Activated naive CD8-positive, alpha-beta T cell treated with anti-CD3 and anti-CD28 coated beads, Interleukin-2, amount 50 U/mL, for 16 hours (primary cell): ENCODE results near the gene NACC1.

Experiments used
- DNase-seq: peaks from one replicate; pipeline ENCODE4 v3.0.0-alpha.2; 2020; ENCODE audit warnings: low read depth, low spot score

The NACC1 gene

DNA sequence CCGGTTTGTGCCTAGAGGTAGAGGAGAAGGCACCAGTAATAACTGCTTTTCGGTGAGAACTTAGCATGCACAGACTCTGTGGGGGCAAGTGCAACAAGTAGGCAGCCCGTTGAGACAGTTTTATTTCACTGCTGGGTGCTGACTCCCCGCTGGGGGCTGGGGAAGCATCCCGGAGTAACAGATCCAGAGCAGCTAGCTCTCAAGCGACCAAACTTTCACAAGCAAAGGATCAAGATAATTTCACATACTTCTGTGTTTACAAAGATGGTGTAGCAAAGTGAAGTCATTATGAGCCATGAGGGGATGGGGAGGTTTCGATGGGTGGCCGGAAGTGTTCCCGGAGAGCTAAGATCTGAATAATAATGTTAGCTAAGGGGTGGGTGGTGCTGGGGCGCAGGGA lies 2.8 kb downstream of the NACC1 start:
- DNase-seq = no peak

DNA sequence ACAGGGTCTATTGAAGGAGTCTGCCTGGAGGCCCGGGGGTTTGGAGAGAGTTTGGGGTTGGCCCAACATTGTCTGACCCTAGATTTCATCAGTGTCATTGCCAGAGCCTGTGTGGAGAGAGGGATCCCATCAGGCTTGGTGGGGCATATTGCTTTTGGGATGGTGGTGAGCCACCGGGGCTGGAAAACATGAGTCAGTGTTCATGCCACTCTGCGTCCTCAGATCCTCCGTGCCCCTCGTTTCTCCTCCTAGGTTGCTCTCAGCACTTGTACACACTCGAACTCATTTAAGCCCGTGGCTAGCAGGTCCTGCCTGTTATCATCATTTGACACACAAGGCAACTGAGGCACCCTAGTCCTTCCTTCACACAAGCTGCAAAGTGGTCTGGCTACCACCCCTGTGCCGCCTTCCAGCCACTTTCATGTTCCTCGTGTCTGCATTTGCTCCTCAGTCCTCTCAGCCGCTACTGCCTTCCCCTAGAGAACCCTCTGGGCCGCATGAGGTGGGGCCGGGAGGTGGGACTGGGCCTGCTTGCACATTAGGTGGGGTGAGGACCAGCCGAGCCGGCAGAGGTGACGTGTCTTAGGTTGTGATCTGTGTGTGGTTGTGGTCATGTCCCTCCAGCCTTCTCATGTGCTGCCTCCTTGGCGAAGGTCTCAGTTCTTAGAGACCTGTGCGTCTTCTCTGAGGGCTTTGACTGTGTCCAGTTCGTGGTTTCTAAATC lies 3.6 kb downstream of the NACC1 start:
- DNase-seq = no peak

DNA sequence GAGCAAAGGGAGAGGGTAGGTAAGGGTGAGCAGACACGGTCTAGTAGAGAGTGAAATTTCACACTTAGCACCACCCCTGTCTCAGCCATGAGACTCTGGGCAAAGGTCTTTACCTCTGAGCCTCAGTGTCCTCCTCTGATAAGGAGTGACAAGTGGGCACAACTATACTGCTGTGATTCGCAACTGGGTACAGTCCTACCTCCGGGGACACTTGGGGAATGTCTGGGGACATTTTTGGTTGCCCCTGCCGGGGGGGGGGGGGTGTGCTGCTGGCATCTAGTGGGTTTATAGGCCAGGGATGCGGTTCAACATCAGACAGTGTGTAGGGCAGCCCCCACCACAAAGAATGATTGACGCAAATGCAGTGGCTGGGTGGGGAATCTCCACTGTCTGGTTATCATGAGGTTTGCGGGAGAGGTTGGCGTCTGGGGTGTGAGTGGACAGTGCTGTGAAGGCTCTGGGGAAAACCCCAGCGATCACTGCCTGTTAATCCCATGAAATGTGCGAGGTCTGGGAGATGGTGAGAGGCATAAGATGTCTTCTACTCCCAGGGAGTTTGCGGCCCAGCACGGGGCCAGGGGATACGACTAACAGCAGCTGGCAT lies 4.3 kb downstream of the NACC1 start:
- no peak for DNase-seq

DNA sequence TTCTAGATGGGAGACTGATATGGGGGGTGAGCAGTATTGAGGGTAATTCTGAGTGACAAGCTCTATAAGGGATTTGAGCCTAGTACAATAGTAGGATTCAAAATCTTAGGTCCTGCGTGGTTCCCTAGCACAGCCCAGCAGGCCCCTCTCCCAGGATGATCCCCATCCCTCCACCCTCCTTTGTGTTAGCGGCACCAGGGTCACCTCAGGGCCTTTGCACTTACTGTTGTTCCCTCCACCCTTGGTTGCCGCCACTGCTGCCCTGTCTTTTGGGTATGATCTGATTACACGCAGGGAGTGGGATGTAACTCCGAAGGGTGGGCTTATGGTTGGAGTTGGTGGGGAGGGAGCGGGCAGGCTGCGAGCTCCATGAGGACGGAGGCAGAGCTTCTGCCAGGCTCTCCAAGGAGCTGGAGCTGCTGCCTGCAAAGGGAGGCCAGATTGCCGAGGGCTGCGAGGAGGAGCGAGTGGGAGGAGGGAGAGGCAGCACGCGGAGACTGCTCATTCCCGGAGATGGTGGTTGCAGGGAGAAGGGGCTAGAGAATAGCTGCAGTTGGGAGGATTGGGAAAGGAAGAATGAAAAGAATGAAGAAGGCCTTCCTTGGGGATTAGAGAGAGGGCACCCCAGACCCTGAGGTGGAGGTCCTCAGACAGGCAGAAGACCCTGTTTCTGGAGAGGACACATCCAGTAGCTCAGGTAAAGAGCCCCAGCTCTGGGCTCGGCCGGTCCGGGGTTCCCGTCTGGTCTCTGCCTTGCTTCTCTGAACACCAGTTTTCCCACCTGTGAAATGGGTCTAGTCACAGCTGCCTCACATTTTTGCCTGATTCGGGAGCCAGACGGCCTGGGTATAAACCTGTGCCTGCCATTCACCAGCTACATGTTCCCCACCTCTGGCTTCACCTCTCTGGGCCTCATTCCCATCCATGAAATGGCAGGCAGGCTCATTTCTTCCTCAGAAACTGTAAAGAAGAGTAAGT lies 5.2 kb downstream of the NACC1 start:
- DNase-seq = no peak

DNA sequence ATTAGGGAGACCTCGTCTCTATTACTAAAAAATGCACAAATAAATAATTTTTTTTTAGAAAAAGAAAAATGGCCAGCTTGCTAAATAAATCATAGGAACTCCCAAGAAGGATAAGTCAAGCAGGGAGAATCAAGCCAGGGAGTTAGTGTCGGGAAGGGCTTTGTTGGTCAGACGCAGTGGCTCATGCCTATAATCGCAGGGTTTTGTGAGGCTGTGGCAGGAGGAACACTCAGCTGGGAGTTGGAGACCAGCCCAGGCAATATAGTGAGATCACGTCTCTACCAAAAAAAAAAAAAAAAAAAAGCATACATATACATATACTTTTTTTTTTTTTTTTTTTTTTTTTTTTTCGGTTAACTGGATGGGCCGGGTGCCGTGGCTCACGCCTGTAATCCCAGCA lies 9.0 kb downstream of the NACC1 start:
- no peak for DNase-seq

DNA sequence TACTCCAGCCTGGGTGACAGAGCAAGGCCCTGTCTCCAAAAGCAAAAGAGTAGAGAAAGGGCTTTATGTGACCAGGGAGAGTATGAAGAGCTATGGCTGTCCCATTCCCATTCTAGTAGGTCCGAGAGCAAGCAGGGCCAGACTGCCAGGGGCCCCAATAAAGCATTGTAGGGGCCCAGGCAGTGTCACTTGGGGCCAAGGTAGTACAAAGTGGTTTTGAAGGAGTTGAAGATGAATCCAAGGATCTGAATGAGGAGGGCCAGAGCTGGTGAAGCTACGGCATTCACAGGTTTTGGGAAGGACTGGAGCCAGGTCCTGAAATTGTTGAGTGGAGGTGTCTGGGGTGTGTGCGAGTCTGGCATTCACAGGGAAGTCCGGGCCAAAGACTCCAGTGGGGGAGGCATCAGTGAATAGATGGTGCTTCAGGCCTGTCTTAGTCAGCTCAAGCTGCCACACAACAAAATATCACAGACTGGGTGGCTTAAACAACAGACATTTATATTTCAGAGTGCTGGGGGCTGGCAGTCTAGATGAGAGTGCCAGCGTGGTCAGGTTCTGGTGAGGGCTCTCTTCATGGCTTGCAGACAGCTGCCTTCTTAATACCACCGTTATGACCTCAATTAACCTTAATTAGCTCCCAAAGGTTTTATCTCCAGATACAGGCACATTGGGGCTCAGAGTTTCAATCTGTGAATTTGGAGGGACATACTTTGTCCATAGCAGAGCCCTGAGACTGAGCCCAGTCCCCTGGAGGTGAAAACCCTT lies 9.9 kb downstream of the NACC1 start:
- no peak for DNase-seq

DNA sequence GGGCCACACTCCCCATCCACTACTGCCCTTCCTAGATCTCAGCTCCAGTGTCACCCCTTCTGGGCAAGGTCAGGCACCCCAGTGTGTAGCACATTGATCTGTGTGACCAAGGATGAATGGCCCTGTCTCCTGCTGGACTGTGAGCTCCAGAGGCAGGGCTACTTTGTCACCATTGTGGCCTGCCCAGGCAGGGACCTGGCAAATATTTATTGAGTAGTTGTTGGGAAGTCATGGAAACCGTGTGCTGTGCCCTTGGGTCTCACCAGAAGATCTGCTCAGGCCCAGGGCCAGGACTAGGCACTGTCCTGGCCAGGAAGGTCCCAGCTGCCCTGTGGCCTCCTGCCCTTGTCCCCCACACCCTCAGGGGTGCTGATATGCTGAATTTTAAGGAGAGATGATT lies 10.5 kb downstream of the NACC1 start:
- DNase-seq = no peak

DNA sequence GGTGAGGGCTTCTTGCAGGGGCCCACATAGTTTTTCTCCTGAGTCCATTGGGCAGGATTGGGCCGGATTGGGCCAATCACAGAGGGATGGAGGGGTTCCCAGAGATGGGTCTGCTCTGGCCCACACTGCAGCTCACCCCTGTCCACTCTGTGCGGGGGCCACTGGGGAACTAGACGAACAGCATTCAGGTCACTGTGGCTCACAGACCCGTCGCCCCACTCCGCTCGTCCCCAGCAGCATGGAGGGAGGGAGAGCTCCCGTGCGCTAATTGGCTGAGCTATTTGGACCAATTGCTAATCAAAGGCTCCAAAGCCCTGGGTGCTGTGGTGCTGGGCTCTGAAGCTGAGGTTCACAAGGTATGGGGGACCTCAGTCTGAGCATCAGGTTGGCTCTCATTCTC lies 11.3 kb downstream of the NACC1 start:
- DNase-seq = no peak

DNA sequence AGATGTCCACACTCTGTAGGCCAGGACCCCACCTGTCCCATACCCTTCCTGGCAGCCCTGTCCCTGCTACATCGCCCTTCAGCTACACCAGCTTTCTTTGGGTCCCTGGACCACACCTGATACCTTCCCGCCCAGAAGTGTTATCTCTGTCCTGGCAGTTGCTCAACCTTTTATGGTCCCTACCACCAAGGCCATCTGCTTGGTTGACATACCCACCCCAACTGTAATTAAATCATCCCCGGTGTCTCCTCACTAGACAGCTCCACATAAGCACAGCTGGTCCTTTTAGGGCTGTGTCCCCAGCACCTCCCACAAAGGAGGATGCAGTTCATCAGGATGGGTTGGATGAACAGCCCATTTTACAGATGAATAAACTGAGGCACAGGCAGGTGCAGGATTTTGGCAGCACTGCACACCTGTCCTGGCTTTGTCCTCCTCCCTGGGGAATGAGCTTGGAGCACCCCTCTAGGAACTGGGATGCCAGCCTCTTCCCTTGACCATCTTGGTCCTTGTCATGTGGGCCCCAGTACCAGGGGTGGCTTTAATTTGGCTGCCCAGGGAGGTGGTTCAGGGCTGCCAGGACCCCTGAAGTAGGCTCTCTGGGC lies 12.9 kb downstream of the NACC1 start:
- no peak for DNase-seq

DNA sequence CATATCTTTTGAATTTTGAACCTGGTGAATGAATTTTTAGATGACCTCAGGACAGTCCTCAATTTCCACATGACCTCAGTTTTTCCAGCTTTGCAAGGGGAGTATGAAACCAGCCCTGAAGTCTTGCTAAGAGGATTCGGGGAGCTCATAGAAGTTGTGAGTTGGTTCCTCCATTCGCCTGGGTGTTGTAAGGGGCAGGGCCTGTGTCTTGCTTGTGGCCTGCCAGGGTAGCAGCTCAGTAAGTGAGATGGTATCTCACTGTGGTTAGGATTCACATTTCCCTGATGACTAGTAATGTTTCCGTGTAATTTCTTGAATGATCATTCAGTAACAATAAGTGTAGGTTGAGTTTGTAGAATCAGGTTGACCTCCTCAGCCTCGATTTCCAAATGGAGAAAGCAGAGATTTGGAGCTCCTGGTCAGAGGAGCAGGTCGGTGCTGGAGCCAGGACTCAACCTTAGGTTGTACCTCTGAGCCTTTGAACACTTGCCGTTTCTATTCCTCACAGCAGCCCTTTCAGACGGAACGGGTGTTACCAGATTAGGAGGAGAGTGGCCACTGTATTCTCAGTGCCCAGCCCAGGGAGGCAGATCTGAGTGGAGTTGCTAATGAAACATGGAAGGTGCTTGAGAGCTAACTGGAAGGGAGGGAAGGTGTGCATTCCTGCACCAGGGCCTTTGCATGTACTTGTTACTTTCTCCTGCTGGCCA lies 14.6 kb downstream of the NACC1 start:
- DNase-seq = no peak

DNA sequence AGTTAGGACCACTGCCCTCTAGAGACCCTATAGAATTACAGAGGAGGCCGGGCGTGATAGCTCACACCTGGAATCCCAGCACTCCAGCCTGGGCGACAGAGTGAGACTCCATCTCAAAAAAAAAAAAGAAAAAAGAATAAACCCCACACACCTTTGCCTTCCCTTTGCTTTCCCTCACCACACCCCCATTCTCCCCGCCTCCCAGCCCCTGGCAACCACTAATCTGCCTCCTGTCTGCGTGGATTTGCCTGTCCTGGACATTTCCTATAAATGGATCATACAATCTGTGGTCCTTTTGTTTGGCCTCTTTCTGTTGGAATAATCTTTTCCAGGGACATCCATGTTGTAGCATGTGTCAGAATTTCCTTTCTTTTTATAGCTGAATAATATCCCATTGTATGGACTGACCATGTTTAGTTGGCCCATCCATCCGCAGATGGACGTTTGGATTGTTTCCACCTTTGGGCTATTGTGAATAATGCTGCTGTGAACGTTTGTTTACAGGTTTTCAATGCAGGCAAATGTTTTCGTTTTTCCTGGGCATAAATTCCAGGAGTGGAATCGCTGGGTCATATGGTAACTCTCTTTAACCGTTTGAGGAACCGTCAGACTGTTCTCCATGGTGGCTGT lies 15.3 kb downstream of the NACC1 start:
- DNase-seq = no peak

DNA sequence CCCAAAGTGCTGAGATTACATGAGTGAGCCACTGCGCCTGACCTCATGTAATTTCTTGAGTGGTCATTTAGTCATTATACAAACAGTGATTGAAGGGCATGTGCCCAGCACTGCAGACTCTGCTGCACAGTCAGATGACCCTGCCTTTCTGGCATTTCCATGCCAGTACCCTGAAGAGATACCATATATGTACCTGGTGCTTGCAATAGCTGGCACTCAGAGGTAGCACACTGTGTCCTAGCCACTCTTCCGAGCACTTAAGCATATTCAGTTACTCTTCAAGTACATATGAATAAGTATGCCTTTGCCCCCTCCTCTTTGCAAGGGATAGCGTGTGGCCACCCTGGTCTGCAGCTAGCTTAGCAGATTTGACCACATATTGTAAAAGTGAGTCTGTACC lies 16.6 kb downstream of the NACC1 start:
- DNase-seq = no peak

DNA sequence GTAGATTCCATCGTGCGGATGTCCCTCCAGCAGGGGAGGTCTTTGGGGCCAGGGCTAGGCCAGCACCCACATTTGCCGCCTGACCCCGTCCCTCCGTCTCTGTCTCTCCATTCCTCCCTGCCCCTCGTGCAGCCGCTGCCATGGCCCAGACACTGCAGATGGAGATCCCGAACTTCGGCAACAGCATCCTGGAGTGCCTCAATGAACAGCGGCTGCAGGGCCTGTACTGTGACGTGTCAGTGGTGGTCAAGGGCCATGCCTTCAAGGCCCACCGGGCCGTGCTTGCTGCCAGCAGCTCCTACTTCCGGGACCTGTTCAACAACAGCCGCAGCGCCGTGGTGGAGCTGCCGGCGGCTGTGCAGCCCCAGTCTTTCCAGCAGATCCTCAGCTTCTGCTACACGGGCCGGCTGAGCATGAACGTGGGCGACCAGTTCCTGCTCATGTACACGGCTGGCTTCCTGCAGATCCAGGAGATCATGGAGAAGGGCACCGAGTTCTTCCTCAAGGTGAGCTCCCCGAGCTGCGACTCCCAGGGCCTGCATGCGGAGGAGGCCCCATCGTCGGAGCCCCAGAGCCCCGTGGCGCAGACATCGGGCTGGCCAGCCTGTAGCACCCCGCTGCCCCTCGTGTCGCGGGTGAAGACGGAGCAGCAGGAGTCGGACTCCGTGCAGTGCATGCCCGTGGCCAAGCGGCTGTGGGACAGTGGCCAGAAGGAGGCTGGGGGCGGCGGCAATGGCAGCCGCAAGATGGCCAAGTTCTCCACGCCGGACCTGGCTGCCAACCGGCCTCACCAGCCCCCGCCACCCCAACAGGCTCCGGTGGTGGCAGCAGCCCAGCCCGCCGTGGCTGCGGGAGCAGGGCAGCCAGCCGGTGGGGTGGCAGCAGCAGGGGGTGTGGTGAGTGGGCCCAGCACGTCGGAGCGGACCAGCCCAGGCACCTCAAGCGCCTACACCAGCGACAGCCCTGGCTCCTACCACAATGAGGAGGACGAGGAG lies 17.3 kb downstream of the NACC1 start:
- no peak for DNase-seq

DNA sequence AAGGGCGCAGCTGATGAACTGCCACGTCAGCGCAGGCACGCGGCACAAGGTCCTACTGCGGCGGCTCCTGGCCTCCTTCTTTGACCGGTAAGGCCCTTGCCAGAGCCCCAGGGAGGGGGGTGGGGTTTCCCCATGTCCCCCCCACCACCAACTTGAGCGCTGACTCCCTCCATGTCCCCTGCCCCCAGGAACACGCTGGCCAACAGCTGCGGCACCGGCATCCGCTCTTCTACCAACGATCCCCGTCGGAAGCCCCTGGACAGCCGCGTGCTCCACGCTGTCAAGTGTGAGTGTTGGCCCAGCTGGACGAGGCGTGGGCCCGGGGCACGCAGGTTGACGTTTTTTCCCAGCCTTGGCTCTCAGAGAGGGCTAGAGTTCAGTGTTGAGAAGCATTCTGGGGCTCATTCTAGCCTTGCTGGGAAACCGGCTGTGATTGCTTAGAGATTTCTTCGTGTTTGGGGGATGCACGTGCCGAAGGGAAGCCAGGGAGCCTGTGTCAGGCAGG lies 19.3 kb downstream of the NACC1 start:
- DNase-seq = no peak

DNA sequence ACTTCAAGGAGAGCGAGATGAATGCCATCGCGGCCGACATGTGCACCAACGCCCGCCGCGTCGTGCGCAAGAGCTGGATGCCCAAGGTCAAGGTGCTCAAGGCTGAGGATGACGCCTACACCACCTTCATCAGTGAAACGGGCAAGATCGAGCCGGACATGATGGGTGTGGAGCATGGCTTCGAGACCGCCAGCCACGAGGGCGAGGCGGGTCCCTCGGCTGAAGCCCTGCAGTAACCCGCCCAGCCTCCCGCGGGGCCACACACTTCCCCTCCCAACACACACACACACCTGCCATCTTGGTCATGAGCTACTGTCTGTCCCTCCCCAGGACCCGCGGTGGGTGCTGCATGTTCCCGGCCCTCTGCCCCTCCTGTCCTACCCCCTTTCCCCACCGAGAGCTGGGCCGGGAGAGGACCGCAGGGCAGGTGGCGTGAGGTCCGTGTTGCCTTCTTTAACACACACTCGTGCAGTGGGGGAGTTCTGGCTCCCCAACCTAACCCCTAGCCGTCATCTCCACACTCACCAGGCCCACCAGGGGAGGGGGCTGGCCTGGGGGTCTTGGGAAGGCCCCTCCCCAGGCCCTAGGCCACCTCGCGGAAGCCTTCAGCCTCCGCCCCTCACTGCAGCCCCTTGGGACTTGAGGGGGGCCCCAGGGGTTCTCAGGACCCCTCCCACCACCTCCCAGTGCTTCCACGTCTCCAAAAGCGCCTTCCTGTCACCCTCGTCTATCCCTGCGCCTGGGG lies 20.3 kb downstream of the NACC1 start:
- DNase-seq = no peak

DNA sequence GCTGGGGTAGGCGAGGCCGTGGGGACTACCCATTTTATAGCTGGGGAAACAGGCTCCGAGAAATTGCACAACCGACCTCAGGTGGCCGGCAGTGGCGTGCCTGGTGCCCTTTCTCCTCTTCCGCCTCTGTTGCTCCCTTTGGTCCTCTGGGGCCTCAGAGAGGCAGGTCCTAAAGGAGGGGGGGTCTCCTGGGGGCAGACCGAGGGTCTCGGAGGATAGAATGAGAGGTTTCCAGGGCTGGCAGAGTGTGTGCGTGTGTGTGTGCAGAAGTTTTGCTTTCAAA lies 20.8 kb downstream of the NACC1 start:
- no peak for DNase-seq

DNA sequence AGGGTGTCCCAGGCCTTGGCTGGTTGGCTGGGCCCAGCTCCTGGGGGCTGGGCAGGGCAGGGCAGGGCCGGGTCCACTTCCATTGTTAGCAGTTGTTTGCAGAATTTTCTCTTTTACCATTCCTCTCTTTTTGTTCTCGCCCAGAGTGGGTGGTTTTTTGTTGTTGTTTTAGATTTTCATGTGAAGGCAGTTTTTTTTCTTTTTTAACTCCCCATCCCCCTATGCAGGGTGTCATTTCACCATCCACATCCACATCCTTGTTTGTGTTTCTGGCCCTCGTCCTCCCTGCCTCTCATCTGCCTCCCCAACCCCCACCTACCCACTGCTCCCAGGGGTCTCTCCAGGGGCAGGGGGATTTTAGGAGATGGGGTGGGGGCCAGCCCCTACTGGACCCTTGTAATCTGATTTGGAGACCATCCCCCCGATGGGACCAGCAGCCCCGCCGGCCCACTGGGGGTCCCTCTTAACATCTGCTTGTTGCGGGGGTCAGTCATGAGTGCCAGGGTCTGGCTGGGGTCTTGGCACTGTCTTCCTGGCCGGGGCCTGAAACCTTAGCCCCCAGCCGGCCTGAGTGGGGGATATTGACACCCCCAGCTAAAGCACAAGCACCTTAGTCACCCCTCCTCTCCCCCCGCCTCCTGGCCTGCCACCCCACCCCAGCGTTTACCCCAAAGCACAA lies 21.7 kb downstream of the NACC1 start:
- no peak for DNase-seq
